ENCODE data around the gene CHIT1. TPM values are rescaled to one million over a fixed set of nuclear protein-coding genes. Genes with fewer than 3 reads are reported as not detected.

The CHIT1 gene
- total and polyA plus RNA-seq, 9 donors = 0.08 to 26.9 (median 0.90) TPM; not detected in 3

GRCh38 chr1:203181586-203182386 is 47.7 kb downstream of the CHIT1 start:
- no peaks in the 10 kb centered on the region for H3K36me3 ChIP-seq
- H3K27me3 ChIP-seq = no peaks in the 10 kb centered on the region
- no peak for TF ChIP-seq EP300 (IDR thresholded peaks at IDR 0.05)
- TF ChIP-seq CTCF (IDR thresholded peaks at IDR 0.05) = no peak
- TF ChIP-seq POLR2A (IDR thresholded peaks at IDR 0.05) = no peak
- DNase-seq = no peak
- intact Hi-C loops (cut with DNase I) = no loop called here
- no peaks in the 10 kb centered on the region for H3K9me3 ChIP-seq
- WGBS, 3 donors = 62 to 64% (median 64%) methylated on average over 10 of the region's 10 CpGs
- no peak overlapping the region for H3K4me3 ChIP-seq
- peaks cover 2% of the 10 kb centered on the region for H3K4me1 ChIP-seq (ENCODE audit: insufficient read depth)
- H3K27ac ChIP-seq = no peak overlapping the region

- no peak for DNase-seq
- WGBS, 3 donors = 90 to 92% (median 90%) methylated on average over 11 of the region's 11 CpGs
- H3K4me3 ChIP-seq = no peak overlapping the region
- TF ChIP-seq CTCF (IDR thresholded peaks at IDR 0.05) (no peak), POLR2A (IDR thresholded peaks at IDR 0.05) (no peak), EP300 (IDR thresholded peaks at IDR 0.05) (no peak)
- H3K9me3 ChIP-seq = no peaks in the 10 kb centered on the region
- no peaks in the 10 kb centered on the region for H3K36me3 ChIP-seq
- peaks cover 2% of the 10 kb centered on the region for H3K4me1 ChIP-seq (ENCODE audit: insufficient read depth)
- intact Hi-C loops (cut with DNase I) = no loop called here
- H3K27ac ChIP-seq = no peak overlapping the region
- no peaks in the 10 kb centered on the region for H3K27me3 ChIP-seq
Observed at GRCh38 chr1:203180611-203181330, 48.7 kb downstream of the CHIT1 start.

GRCh38 chr1:203179667-203180005 is 49.8 kb downstream of the CHIT1 start:
- no peaks in the 10 kb centered on the region for H3K36me3 ChIP-seq
- H3K4me1 ChIP-seq (ENCODE audit: insufficient read depth) = peaks cover 2% of the 10 kb centered on the region
- H3K9me3 ChIP-seq = no peaks in the 10 kb centered on the region
- TF ChIP-seq CTCF (IDR thresholded peaks at IDR 0.05) (no peak), POLR2A (IDR thresholded peaks at IDR 0.05) (no peak), EP300 (IDR thresholded peaks at IDR 0.05) (no peak)
- no peak overlapping the region for H3K4me3 ChIP-seq
- intact Hi-C loops (cut with DNase I) = no loop called here
- H3K27ac ChIP-seq = no peak overlapping the region
- DNase-seq = no peak
- 91 to 94% (median 94%) methylated on average over 10 of the region's 10 CpGs for WGBS, 3 donors
- H3K27me3 ChIP-seq = no peaks in the 10 kb centered on the region

- Histone ChIP-seq H3K9me3 (no peaks in the 10 kb centered on the region), H3K36me3 (no peaks in the 10 kb centered on the region), H3K4me1 (ENCODE audit: insufficient read depth) (peaks cover 2% of the 10 kb centered on the region), H3K27me3 (no peaks in the 10 kb centered on the region), H3K4me3 (no peak overlapping the region), H3K27ac (no peak overlapping the region)
- intact Hi-C loops (cut with DNase I) = no loop called here
- no peak for DNase-seq
- 92 to 93% (median 92%) methylated on average over 14 of the region's 14 CpGs for WGBS, 3 donors
- no peak for TF ChIP-seq POLR2A (IDR thresholded peaks at IDR 0.05)
- TF ChIP-seq CTCF (IDR thresholded peaks at IDR 0.05) = no peak
- no peak for TF ChIP-seq EP300 (IDR thresholded peaks at IDR 0.05)
Observed at GRCh38 chr1:203178821-203179666, 50.4 kb downstream of the CHIT1 start.

Data from ovary (tissue), 9 donors.